Effector memory CD4-positive, alpha-beta T cell (primary cell): ENCODE results near the gene B3GLCT.

Experiments used
- DNase-seq, 3 donors: peaks; one replicate each; pipeline ENCODE4 v3.0.0-alpha.2; 2020
- H3K27ac ChIP-seq: 2 replicates; pipeline ENCODE4 v1.7.0; 2013; ENCODE audit warnings: mild to moderate bottlenecking, low read length, moderate library complexity; ENCODE audit not compliant: insufficient read depth, poor library complexity, severe bottlenecking
- H3K27me3 ChIP-seq: replicated peaks from 2 replicates; pipeline ENCODE4 v1.7.0; 2013; ENCODE audit warnings: mild to moderate bottlenecking, low read length; ENCODE audit not compliant: insufficient read depth, control insufficient read depth, poor library complexity, severe bottlenecking
- H3K36me3 ChIP-seq: 2 replicates; pipeline ENCODE4 v1.7.0; 2013; ENCODE audit warnings: mild to moderate bottlenecking, low read length, moderate library complexity; ENCODE audit not compliant: control insufficient read depth, insufficient read depth
- H3K4me1 ChIP-seq: 2 replicates; pipeline ENCODE4 v1.7.0; 2013; ENCODE audit warnings: low read length, mild to moderate bottlenecking; ENCODE audit not compliant: control insufficient read depth, insufficient read depth, poor library complexity, severe bottlenecking
- H3K4me3 ChIP-seq: 2 replicates; pipeline ENCODE4 v1.7.0; 2013; ENCODE audit warnings: low read length, low read depth, mild to moderate bottlenecking; ENCODE audit not compliant: insufficient read depth, poor library complexity, severe bottlenecking
- H3K9me3 ChIP-seq: 2 replicates; pipeline ENCODE4 v1.7.0; 2013; ENCODE audit warnings: mild to moderate bottlenecking, low read length, moderate library complexity; ENCODE audit not compliant: control insufficient read depth

Gene B3GLCT

DNA sequence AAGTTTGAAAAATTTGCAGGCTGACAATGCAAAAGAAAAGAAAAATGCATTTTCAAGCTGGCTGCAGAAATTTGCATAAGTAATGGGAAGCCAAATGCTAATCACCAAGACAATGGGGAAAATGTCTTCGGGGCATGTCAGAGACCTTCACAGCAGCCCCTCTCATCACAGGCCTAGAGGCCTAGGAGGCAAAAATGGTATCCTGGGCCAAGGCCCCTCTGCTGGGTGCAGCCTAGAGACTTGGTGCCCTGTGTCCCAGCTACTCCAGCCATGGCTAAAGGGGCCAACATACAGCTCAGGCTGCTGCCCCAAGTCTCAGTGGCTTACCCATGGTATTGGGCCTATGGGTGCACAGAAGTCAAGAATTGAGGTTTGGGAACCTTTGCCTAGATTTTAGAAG, 155.2 kb downstream of the B3GLCT start:
- Histone ChIP-seq H3K4me1 (no peaks in the 10 kb centered on the region), H3K36me3 (no peaks in the 10 kb centered on the region), H3K27me3 (no peaks in the 10 kb centered on the region), H3K4me3 (no peak overlapping the region), H3K27ac (no peak overlapping the region), H3K9me3 (no peaks in the 10 kb centered on the region)
- no peak for DNase-seq

- H3K4me3 ChIP-seq, result no peak overlapping the region
- no peaks in the 10 kb centered on the region for H3K4me1 ChIP-seq
- H3K36me3 ChIP-seq, result no peaks in the 10 kb centered on the region
- H3K9me3 ChIP-seq, result no peaks in the 10 kb centered on the region
- H3K27me3 ChIP-seq, result no peaks in the 10 kb centered on the region
- no peak for DNase-seq
- H3K27ac ChIP-seq, result no peak overlapping the region
These were observed 157.2 kb downstream of the B3GLCT start for GRCh38 chr13:31356991-31357390.

DNA sequence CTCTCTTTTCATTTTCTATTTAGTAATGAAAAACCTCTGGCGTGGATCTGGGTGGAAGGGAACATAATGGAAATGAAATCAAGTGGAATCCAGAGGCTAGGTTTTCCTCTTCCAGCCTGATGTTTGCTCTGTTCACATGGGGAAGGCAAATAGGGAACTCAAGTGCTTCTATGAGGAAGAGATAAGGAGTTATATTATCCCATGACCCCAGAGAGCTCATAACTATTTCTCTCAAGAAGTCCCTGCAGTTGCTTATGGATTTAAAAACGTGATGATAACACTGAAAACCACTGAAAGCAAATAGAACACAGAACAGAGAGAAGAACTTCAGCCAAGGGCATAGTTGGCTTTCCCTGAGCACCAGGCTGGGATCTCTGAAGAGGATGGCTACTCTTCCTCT, 157.8 kb downstream of the B3GLCT start:
- Histone ChIP-seq H3K9me3 (no peaks in the 10 kb centered on the region), H3K4me3 (no peak overlapping the region), H3K27me3 (no peaks in the 10 kb centered on the region), H3K4me1 (no peaks in the 10 kb centered on the region), H3K27ac (no peak overlapping the region), H3K36me3 (no peaks in the 10 kb centered on the region)
- DNase-seq, result no peak

DNA sequence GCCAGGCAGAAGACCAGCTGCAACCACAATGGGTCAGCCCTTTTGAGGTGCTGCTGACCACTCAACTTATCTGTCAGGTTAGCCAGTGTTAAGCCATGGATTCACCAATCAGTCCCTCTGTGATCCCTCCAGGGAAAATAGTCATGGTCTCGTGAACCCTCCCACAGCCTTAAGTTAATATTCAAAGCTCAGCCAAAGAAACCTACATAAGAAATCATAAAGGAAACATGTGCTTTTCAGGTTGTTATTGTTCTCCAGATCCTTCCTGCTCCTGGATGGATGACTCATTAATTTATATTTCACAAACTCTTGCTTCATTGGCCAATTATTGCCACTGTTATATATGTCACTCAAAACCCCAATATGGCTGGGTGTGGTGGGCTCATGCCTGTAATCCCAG, 161.9 kb downstream of the B3GLCT start:
- H3K4me1 ChIP-seq, result no peaks in the 10 kb centered on the region
- DNase-seq, result no peak
- H3K36me3 ChIP-seq, result no peaks in the 10 kb centered on the region
- H3K27me3 ChIP-seq, result no peaks in the 10 kb centered on the region
- H3K27ac ChIP-seq, result no peak overlapping the region
- H3K9me3 ChIP-seq, result no peaks in the 10 kb centered on the region
- no peak overlapping the region for H3K4me3 ChIP-seq

- DNase-seq, result no peak
- no peaks in the 10 kb centered on the region for H3K27me3 ChIP-seq
- H3K4me1 ChIP-seq, result no peaks in the 10 kb centered on the region
- no peaks in the 10 kb centered on the region for H3K36me3 ChIP-seq
- H3K27ac ChIP-seq, result no peak overlapping the region
- H3K4me3 ChIP-seq, result no peak overlapping the region
- no peaks in the 10 kb centered on the region for H3K9me3 ChIP-seq
These were observed 165.9 kb downstream of the B3GLCT start for GRCh38 chr13:31365630-31366029.

- H3K9me3 ChIP-seq, result no peaks in the 10 kb centered on the region
- no peak for DNase-seq
- H3K4me3 ChIP-seq, result no peak overlapping the region
- no peaks in the 10 kb centered on the region for H3K4me1 ChIP-seq
- H3K27me3 ChIP-seq, result no peaks in the 10 kb centered on the region
- no peaks in the 10 kb centered on the region for H3K36me3 ChIP-seq
- no peak overlapping the region for H3K27ac ChIP-seq
These were observed 167.6 kb downstream of the B3GLCT start for GRCh38 chr13:31367410-31367809.

- Histone ChIP-seq H3K9me3 (no peaks in the 10 kb centered on the region), H3K36me3 (no peaks in the 10 kb centered on the region), H3K4me1 (no peaks in the 10 kb centered on the region), H3K4me3 (no peak overlapping the region), H3K27me3 (no peaks in the 10 kb centered on the region), H3K27ac (no peak overlapping the region)
- DNase-seq, result no peak
These were observed 169.4 kb downstream of the B3GLCT start for GRCh38 chr13:31369213-31369612.

- Histone ChIP-seq H3K4me3 (no peak overlapping the region), H3K27ac (no peak overlapping the region), H3K4me1 (no peaks in the 10 kb centered on the region), H3K9me3 (no peaks in the 10 kb centered on the region), H3K36me3 (no peaks in the 10 kb centered on the region), H3K27me3 (no peaks in the 10 kb centered on the region)
- DNase-seq, result no peak
These were observed 172.7 kb downstream of the B3GLCT start for GRCh38 chr13:31372454-31372853.

DNA sequence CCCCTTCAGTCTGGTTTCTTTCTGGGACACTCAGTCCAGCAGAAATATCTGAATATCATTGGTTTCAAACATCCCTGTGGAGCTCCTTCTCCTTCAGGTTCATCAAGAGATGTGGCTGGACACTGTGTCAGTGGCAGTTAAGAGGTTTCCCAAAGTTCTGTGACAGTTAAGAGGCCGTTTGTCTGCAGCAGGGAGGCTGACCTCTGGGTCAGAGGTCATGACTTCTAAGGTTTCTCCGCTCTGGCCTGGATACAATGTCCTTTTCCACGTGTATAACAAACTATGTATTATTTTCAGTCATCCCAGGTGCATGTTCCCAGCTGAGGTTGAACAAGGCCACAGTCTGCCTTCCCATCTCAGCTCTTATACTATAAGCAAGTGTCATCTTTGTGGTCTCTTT, 174.9 kb downstream of the B3GLCT start:
- Histone ChIP-seq H3K4me1 (no peaks in the 10 kb centered on the region), H3K36me3 (no peaks in the 10 kb centered on the region), H3K4me3 (no peak overlapping the region), H3K27me3 (no peaks in the 10 kb centered on the region), H3K27ac (no peak overlapping the region), H3K9me3 (no peaks in the 10 kb centered on the region)
- no peak for DNase-seq

- Histone ChIP-seq H3K9me3 (no peaks in the 10 kb centered on the region), H3K4me3 (no peak overlapping the region), H3K4me1 (no peaks in the 10 kb centered on the region), H3K36me3 (no peaks in the 10 kb centered on the region), H3K27me3 (no peaks in the 10 kb centered on the region), H3K27ac (no peak overlapping the region)
- DNase-seq, result no peak
These were observed 178.2 kb downstream of the B3GLCT start for GRCh38 chr13:31377946-31378345.

GRCh38 chr13:31380715-31381114, 180.9 kb downstream of the B3GLCT start:
- no peaks in the 10 kb centered on the region for H3K27me3 ChIP-seq
- no peaks in the 10 kb centered on the region for H3K4me1 ChIP-seq
- no peak overlapping the region for H3K27ac ChIP-seq
- DNase-seq, result no peak
- H3K4me3 ChIP-seq, result no peak overlapping the region
- H3K36me3 ChIP-seq, result no peaks in the 10 kb centered on the region
- no peaks in the 10 kb centered on the region for H3K9me3 ChIP-seq
